GM19324 (cell line): ENCODE measurements around the gene AHDC1.
"Not testable (repeated sequence)": the region's sequence is repeated elsewhere in the genome, so short reads cannot be mapped to it uniquely, and the experiment has no call there.

Source experiments
- ATAC-seq: cut with Tn5 transposase; IDR thresholded peaks from one replicate; pipeline ENCODE4 v1.9.1; 2021; ENCODE audit warnings: mild to moderate bottlenecking, moderate library complexity; ENCODE audit not compliant: unreplicated experiment, low FRiP score

The AHDC1 gene

GRCh38 chr1:27538305-27538676 is 65.7 kb downstream of the AHDC1 start:
- ATAC-seq = not testable (repeated sequence)

- no peak for ATAC-seq
Observed at GRCh38 chr1:27536767-27537166, 67.2 kb downstream of the AHDC1 start.

- no peak for ATAC-seq
Observed at GRCh38 chr1:27536010-27536757, 67.8 kb downstream of the AHDC1 start.

- ATAC-seq = no peak
Observed at GRCh38 chr1:27535386-27535785, 68.6 kb downstream of the AHDC1 start.

- ATAC-seq = no peak
Observed at GRCh38 chr1:27531959-27532685, 71.8 kb downstream of the AHDC1 start.

- ATAC-seq = no peak
Observed at GRCh38 chr1:27530192-27530591, 73.8 kb downstream of the AHDC1 start.

- ATAC-seq = no peak
Observed at GRCh38 chr1:27529704-27530018, 74.3 kb downstream of the AHDC1 start.

- no peak for ATAC-seq
Observed at GRCh38 chr1:27528818-27529703, 74.9 kb downstream of the AHDC1 start.

- ATAC-seq = no peak
Observed at GRCh38 chr1:27527890-27528817, 75.8 kb downstream of the AHDC1 start.

- ATAC-seq = no peak
Observed at GRCh38 chr1:27527223-27527889, 76.6 kb downstream of the AHDC1 start.

GRCh38 chr1:27526569-27527222 is 77.2 kb downstream of the AHDC1 start:
- no peak for ATAC-seq

GRCh38 chr1:27525296-27526272 is 78.4 kb downstream of the AHDC1 start:
- no peak for ATAC-seq

GRCh38 chr1:27523337-27524020 is 80.5 kb downstream of the AHDC1 start:
- no peak for ATAC-seq

GRCh38 chr1:27522432-27523336 is 81.3 kb downstream of the AHDC1 start:
- no peak for ATAC-seq

GRCh38 chr1:27521861-27522431 is 82.0 kb downstream of the AHDC1 start:
- no peak for ATAC-seq

GRCh38 chr1:27521336-27521831 is 82.6 kb downstream of the AHDC1 start:
- no peak for ATAC-seq
